ENCODE results near the gene ADGRE3.
"Not testable (repeated sequence)": the region's sequence is repeated elsewhere in the genome, so short reads cannot be mapped to it uniquely, and the experiment has no call there.

DNA sequence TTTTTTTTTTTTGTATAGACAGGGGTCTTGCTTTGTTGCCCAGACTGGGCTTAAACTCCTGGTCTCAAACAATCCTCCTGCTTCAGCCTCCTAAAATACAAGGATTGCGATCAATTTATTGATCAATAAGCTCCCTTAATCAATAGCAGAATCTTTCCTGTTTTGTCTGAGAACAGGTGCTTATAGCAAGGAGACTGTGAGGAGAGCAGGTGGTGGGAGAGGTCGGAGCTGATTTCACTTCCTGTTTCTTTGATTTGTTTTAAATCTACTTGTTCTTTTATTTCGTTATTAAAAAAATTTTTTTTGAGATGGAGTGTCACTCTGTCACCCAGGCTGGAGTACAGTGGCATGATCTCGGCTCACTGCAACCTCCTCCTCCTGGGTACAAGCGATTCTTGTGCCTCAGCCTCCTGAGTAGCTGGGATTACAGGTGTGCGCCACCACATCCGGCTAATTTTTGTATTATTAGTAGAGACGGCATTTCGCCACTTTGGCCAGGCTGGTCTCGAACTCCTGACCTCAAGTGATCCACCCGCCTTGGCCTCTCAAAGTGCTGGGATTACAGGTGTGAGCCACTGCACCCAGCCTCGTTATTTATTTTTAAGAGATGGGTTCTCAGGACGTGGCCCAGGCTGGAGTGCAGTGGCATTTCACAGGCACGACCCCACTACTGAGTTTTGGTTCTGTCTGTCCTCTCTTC is 61.1 kb downstream of the ADGRE3 start:
- TF ChIP-seq, protein P1, sequence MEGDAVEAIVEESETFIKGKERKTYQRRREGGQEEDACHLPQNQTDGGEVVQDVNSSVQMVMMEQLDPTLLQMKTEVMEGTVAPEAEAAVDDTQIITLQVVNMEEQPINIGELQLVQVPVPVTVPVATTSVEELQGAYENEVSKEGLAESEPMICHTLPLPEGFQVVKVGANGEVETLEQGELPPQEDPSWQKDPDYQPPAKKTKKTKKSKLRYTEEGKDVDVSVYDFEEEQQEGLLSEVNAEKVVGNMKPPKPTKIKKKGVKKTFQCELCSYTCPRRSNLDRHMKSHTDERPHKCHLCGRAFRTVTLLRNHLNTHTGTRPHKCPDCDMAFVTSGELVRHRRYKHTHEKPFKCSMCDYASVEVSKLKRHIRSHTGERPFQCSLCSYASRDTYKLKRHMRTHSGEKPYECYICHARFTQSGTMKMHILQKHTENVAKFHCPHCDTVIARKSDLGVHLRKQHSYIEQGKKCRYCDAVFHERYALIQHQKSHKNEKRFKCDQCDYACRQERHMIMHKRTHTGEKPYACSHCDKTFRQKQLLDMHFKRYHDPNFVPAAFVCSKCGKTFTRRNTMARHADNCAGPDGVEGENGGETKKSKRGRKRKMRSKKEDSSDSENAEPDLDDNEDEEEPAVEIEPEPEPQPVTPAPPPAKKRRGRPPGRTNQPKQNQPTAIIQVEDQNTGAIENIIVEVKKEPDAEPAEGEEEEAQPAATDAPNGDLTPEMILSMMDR (IDR thresholded peaks at IDR 0.05), result not testable (repeated sequence)
- TF ChIP-seq POLR2AphosphoS5, POLR2A (IDR thresholded peaks at IDR 0.05): not testable (repeated sequence)

All from prostate gland (tissue), 2 donors.